Measurements from ENCODE around the gene GNAO1.

DNA sequence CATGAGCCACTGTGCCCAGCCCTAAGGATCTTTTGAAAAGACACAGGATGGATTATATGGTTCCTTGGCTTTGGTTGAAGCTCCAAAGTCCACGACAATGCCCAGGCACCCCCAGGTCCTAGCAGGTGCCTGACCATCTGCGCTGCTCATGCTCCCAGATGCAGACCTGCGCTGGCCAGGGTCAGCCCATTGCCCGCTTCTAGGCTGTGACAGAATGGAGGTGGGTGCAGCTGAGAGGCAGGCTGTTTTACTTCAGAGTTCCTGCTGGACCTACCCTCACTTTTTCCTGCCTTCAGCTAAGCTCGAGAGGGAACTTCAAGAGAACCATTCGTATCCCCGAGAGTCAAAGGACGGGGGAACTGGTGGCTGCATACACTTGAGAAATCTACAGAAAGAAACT is 173.6 kb downstream of the GNAO1 start:
- TF ChIP-seq CTCF (IDR thresholded peaks at IDR 0.05) (no peak), EZH2 (IDR thresholded peaks at IDR 0.05; ENCODE audit: borderline replicate concordance, insufficient read depth, low read depth, low read length, poor library complexity, severe bottlenecking) (no peak)

Data from B cell (primary cell).